HG02938 (cell line): ENCODE measurements around the gene FNIP1.
"Not testable (repeated sequence)": the region's sequence is repeated elsewhere in the genome, so short reads cannot be mapped to it uniquely, and the experiment has no call there.

Experiments used
- ATAC-seq: cut with Tn5 transposase; IDR thresholded peaks from one replicate; pipeline ENCODE4 v1.9.1; 2021; ENCODE audit warnings: mild to moderate bottlenecking, moderate library complexity; ENCODE audit not compliant: unreplicated experiment

The FNIP1 gene

DNA sequence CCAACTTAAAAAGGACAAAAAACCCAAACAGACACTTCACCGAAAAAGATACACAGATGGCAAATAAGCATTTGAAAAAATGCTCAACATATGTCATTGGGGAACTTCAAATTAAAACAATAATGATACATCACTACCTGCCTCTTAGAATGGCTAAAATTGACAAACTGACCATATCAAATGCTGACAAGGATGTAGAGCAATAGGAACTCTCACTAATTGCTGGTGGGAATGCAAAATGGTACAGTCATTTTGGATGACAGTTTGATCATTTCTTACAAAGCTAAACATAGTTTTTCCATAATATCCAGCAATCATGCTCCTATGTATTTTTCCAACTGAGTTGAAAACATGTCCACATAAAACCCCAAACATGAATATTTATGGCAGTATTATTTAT lies 102.9 kb downstream of the FNIP1 start:
- no peak for ATAC-seq

- no peak for ATAC-seq
Observed at GRCh38 chr5:131685516-131686171, 111.2 kb downstream of the FNIP1 start.

GRCh38 chr5:131684595-131684994 lies 112.2 kb downstream of the FNIP1 start:
- ATAC-seq = no peak

- no peak for ATAC-seq
Observed at GRCh38 chr5:131684051-131684450, 112.8 kb downstream of the FNIP1 start.

GRCh38 chr5:131682826-131683225 lies 114.0 kb downstream of the FNIP1 start:
- no peak for ATAC-seq

DNA sequence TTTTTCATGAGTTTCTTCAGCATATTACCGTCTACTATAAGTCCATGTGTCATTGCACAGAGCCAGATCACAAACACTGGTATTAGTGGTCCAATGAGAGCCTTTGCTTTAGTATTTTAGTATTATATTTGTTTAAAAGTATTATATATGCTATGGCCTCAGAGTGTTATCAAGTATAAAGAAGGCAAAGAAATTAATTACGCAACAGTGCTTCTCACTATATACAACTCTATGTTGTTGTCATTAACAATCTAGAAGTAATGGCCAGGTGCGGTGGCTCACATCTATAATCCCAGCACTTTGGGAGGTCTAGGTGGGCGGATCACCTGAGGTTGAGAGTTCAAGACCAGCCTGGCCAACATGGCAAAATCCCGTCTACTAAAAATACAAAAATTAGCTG lies 114.6 kb downstream of the FNIP1 start:
- ATAC-seq = no peak

DNA sequence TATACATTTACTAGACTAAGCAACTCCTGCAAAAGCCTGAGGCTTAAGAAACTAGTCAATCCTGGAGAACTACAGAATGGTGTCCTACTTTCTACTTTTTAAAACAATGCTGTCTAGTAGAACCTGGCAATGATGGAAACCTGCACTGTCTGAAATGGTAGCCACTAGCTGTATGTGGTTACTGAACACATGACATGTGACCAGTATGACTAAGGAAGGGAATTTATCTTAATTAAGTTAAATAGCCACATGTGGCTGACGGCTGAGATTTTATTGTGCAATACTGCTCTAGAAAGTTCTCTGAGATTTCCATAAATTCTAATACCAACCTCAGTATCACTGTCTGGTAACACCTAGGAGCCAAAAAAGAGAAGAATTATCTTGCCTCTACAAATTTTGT lies 116.9 kb downstream of the FNIP1 start:
- no peak for ATAC-seq

DNA sequence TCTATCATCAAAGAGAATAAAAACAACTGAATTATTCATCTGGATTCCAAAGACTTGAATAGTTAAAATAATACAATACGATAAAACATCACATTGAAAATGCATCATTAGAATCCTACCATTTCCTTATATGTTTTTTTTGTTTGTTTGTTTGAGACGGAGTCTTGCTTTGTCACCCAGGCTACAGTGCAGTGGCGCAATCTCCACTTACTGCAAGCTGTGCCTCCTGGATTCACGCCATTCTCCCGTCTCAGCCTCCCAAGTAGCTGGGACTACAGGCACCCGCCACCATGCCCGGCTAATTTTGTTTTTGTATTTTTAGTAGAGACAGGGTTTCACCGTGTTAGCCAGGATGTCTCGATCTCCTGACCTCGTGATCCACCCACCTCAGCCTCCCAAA lies 118.5 kb downstream of the FNIP1 start:
- not testable (repeated sequence) for ATAC-seq

DNA sequence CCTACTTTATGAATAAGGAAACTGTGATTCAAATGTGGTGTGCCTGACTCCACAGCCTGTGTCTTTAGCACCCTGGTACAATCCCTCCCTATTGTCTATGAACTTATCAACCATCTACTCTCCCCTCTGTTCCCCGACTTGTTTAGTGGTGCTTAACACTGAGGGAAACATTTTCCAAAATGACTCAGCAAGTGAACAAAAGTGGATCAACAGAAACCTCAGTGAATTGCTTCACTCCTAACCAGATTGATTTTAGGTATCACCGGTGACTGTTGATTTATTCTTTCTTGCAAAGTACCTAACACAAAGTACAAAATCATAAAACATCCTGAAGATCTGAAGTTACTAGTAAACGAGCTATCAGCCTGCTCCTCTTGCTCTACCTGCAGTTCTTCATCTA lies 119.7 kb downstream of the FNIP1 start:
- no peak for ATAC-seq

GRCh38 chr5:131672776-131673175 lies 124.0 kb downstream of the FNIP1 start:
- ATAC-seq = peak; percentile 58

DNA sequence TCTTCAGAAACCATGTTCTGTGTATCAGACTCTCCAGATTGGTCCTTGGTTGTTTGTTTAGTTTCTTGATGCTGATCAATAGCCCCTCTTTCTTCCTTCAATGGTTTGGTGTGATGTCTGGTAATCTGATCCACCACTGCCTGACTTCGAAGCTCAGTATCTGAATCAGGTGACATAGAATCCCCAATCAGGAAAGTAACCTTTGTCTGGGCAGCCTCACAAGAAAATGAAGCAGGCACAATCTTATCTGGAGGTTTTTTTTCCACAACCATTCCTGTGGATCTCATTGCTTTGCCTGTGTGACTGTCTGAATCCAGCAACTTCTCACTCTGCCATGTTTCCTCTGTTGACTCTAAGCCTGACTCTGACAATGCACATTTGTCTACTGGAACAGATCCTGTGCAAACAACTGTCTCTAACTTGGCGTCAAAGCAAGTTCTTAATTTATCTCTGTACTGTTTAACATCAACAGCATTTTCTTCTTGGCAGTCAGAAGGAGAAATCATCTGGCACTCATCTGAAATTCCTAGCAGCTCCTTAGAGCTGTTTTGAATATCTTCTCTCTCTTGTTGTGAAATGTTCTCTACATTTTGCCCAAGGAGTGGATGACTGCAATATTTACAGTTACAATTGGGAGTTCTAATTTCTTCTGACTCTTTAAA lies 124.7 kb downstream of the FNIP1 start:
- ATAC-seq = no peak

DNA sequence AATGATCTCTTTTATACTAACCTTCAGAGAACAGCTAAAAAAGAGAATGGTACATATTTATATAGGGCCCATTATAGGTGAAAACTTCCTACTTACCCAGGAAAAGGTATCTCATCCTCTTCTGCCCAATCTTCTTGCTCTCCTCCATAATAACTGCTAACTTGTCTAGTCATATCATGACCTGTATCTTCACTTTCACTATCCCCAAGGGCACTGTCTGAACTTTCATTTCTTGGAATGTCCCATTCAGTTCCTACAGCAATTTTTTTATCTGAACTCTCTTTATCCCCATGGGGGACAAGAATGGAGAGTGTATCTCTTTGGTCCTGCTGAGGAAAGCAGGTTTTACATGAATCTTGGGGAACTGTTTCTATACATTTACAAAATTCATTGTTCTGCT lies 125.4 kb downstream of the FNIP1 start:
- peak; percentile 61 for ATAC-seq

DNA sequence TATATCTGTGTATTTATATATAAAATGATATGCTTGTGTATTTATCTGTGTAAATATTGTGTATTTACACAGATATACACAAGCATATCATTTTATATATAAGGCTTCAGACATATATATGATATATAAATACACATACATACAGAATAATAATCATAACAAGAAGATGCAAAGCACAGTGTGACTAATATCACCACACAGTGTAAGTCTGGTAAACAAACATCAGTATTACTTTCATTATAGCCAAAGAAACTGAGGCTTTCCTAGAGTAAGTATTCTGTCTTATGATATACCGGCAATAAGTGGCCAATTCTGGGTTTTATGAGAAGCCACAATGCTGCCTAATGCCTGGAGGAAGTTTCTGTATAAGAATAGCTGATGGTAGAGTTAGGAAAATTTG lies 131.9 kb downstream of the FNIP1 start:
- ATAC-seq = peak; percentile 72

- ATAC-seq = no peak
Observed at GRCh38 chr5:131661933-131662332, 134.9 kb downstream of the FNIP1 start.

GRCh38 chr5:131659841-131660240 lies 137.0 kb downstream of the FNIP1 start:
- ATAC-seq = no peak

GRCh38 chr5:131659290-131659689 lies 137.5 kb downstream of the FNIP1 start:
- ATAC-seq = no peak

DNA sequence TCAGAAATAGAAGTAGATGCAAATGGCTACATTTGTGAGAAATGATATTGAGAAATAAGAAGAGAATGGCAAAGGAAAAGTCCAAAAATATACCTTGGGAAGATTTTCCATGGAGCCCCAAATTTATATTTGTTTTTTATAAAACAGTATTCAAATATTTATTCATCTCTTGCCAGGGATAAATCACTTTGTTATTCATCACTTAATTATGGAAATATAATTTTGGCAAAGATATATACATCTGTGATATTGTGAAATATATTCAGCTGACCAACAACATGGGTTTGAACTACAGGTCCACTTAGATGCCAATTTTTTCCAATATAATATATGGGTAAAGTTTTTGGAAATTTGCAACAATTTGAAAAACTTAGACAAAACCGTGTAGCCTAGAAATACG lies 142.0 kb downstream of the FNIP1 start:
- ATAC-seq = no peak

GRCh38 chr5:131654309-131654708 lies 142.5 kb downstream of the FNIP1 start:
- ATAC-seq = no peak

DNA sequence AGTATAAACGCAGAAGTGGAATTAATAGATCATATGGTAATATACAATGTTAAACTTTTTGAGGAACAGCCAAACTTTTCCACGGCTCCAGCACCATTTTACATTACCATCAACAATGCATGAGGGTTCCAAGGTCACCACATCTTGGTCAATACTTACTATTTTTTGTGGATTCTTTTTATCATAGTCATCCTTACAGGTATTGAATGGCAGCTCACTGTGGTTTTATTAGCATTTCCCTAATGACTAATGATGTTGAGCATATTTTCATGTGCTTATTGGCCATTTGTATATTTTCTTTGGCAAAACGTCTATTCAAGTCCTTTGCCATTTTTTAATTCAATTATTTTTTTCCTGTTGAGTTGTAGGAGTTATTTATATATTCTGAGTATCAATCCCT lies 147.7 kb downstream of the FNIP1 start:
- ATAC-seq = no peak

GRCh38 chr5:131647048-131647769 lies 149.6 kb downstream of the FNIP1 start:
- ATAC-seq = peak; percentile 88

- ATAC-seq = no peak
Observed at GRCh38 chr5:131644822-131645221, 152.0 kb downstream of the FNIP1 start.

DNA sequence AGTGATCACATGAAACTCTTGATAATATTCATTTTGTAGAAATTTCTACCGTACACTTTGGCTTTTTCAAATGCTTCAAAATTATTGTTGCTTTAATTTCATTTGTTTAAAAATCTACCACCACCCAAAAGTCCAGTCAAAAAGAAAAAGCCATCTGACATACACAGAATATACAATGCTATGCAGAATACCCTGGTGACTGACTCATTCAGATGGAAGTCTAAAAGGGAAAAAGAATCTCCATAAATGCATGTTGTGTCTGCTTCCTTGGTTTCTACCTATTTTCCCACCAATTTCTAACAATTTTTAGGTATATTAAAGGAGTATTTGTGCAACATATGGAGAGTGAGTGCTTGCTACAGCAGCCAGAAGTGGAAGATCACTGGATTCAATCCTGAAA lies 152.4 kb downstream of the FNIP1 start:
- ATAC-seq = no peak
